OCI-LY3 (cell line): Measurements from ENCODE around the gene UMODL1.
A peak's percentile ranks its signal among the peaks of the same experiment; 100 is the strongest.

Experiments used
- H2AFZ ChIP-seq: fragments of 200-600, 300-600 bp; shearing (Covaris generic); 2 replicates; pipeline ENCODE4 v1.6.0; 2014; ENCODE audit warnings: antibody characterized with exemption, low read depth, low read length
- H3K27ac ChIP-seq: fragments of 200-600, 300-600 bp; sonication (generic); 2 replicates; pipeline ENCODE4 v1.5.1; 2014; ENCODE audit warnings: mild to moderate bottlenecking, low read length, moderate library complexity, mixed read lengths
- H3K27me3 ChIP-seq: fragments of 200-600, 300-600 bp; sonication (generic); 2 replicates; pipeline ENCODE4 v1.6.1; 2014; ENCODE audit warnings: low read depth, low read length, mixed read lengths
- H3K36me3 ChIP-seq: fragments of 200-600, 300-600 bp; sonication (generic); replicated peaks from 2 replicates; pipeline ENCODE3; 2014; ENCODE audit warnings: low read depth, low read length, mixed read lengths
- H3K4me1 ChIP-seq: fragments of 300-600, 200-600 bp; sonication (generic); 2 replicates; pipeline ENCODE4 v1.6.1; 2014; ENCODE audit warnings: low read length, mixed read lengths
- H3K4me2 ChIP-seq: fragments of 200-600, 300-600 bp; sonication (generic); 2 replicates; pipeline ENCODE4 v1.6.1; 2014; ENCODE audit warnings: low read length, mixed read lengths
- H3K4me3 ChIP-seq: fragments of 300-600, 200-600 bp; sonication (generic); 2 replicates; pipeline ENCODE4 v1.5.1; 2014; ENCODE audit warnings: antibody characterized with exemption, mild to moderate bottlenecking, low read length, moderate library complexity
- H3K79me2 ChIP-seq: fragments of 300-600, 200-600 bp; shearing (Covaris generic); 2 replicates; pipeline ENCODE4 v1.6.1; 2014; ENCODE audit warnings: mild to moderate bottlenecking, low read length, mixed read lengths
- H3K9ac ChIP-seq: fragments of 300-600, 200-600 bp; shearing (Covaris generic); 2 replicates; pipeline ENCODE4 v1.6.0; 2014; ENCODE audit warnings: mild to moderate bottlenecking, low read length, moderate library complexity
- H3K9me3 ChIP-seq: fragments of 200-600, 300-600 bp; shearing (Covaris generic); 2 replicates; pipeline ENCODE4 v1.6.1; 2014; ENCODE audit warnings: low read length, mixed read lengths; ENCODE audit not compliant: insufficient read depth
- H4K20me1 ChIP-seq: fragments of 200-600, 300-600 bp; sonication (generic); 2 replicates; pipeline ENCODE4 v1.6.1; 2016; ENCODE audit warnings: low read length, mixed read lengths; ENCODE audit not compliant: insufficient read depth
- EZH2phosphoT487 ChIP-seq: fragments of 200-600 bp; shearing (Covaris generic); IDR thresholded peaks from 2 replicates; pipeline ENCODE4 v1.6.1; 2018; ENCODE audit warnings: antibody characterized with exemption, mixed run types, low read depth
- TF ChIP-seq, protein P1 (sequence below): fragments of 200-600, 300-600 bp; sonication (generic); IDR thresholded peaks from 2 replicates; pipeline ENCODE4 v1.5.1; 2014; ENCODE audit warnings: antibody characterized with exemption, low read length, low read depth

UMODL1 gene

DNA sequence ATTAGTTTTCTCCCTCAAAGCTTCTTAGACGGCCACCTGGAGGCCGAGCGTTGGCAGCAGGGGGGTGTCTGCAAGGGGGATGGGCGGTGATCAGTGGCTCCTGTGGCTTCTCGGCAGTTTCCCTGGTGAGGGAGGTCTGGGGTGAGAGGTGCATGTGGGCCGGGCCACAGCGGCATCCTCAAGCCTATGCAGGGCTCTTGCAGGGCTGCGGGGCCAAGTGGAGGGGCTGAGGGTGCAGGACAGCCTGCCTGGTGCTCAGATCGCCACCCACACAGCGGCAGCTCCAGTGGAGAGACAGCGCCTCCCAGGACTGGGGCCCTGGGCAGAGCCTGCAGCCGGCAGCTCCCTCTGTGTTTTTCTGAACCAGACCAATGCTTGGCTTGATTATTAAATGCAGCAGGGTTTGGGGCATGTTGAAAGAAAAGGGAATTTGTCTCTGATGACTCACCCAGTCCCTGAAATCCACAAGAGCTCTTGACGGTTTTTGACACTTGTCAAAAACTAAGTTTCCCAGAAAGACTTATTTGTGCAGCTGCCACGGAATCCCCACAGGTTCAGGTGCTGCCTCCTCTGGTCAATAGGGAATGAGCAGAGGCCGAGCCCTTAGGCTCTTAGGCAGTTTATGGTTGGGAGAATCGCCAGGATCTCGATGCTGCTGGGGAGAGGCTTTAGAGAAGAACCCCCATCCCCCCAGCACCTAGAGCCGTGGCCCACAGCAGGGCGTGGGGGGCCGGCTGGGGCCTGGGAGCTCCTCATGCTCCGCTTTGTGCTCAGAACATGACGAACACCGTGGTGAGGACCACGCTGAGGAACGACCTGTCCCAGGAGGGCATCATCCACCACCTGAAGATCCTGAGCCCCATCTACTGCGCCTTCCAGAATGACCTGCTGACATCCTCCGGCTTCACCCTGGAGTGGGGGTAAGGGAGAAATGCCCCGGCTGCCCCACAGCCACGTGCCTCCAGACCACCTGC, 54.7 kb downstream of the UMODL1 start:
- H2AFZ ChIP-seq = no peak overlapping the region
- no peak overlapping the region for H3K4me2 ChIP-seq
- H3K36me3 ChIP-seq = no peaks in the 10 kb centered on the region
- peaks cover 7% of the 10 kb centered on the region for H3K27me3 ChIP-seq
- H3K4me3 ChIP-seq = no peak overlapping the region
- TF ChIP-seq, protein P1, sequence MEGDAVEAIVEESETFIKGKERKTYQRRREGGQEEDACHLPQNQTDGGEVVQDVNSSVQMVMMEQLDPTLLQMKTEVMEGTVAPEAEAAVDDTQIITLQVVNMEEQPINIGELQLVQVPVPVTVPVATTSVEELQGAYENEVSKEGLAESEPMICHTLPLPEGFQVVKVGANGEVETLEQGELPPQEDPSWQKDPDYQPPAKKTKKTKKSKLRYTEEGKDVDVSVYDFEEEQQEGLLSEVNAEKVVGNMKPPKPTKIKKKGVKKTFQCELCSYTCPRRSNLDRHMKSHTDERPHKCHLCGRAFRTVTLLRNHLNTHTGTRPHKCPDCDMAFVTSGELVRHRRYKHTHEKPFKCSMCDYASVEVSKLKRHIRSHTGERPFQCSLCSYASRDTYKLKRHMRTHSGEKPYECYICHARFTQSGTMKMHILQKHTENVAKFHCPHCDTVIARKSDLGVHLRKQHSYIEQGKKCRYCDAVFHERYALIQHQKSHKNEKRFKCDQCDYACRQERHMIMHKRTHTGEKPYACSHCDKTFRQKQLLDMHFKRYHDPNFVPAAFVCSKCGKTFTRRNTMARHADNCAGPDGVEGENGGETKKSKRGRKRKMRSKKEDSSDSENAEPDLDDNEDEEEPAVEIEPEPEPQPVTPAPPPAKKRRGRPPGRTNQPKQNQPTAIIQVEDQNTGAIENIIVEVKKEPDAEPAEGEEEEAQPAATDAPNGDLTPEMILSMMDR = 0 out of 2 replicates have a peak, but pooled peaks have one; percentile 4
- TF ChIP-seq EZH2phosphoT487 = no peak
- no peaks in the 10 kb centered on the region for H3K79me2 ChIP-seq
- H4K20me1 ChIP-seq = no peaks in the 10 kb centered on the region
- H3K9ac ChIP-seq = no peak overlapping the region
- H3K9me3 ChIP-seq = no peaks in the 10 kb centered on the region
- no peak overlapping the region for H3K27ac ChIP-seq
- H3K4me1 ChIP-seq = peaks cover under 1% of the 10 kb centered on the region; the same call in 1 of the 2 replicates

DNA sequence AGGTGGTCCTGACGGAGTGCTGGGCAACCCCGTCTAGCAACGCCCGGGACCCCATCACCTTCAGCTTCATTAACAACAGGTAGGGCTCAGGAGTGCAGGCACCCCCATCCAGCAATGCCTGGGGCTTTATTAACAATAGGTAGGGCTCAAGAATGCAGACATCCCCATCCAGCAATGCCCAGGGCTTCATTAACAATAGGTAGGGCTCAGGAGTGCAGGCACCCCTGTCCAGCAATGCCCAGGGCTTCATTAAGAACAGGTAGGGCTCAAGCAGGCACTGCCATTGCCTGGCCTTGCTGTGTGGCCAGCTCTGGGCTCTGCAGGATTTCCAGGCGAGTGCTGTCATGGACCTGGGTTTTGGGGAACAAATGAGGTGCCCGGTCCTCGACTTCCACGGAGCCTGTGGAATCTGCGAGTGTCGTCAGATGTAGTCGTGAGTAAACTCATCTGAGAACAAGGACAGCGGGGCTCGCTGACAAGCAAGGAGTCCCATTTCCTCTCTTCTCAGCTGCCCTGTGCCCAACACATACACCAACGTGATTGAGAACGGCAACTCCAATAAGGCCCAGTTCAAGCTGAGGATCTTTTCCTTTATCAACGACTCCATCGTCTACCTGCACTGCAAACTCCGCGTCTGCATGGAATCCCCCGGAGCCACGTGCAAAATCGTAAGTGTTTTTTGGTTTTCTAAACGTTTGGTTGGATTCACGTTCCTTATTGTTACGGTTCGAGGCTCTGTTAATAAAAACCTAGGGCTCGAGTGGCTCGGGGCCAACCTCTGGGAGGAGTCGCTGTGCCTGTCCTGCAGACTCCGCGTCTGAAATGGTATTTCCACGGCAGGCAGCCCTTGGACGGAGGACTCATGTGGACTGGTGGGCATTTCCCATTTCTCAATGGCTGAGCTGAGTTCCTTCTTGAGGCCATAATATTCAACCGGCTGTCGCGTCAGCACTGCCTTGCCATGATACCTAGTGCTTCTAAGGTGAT, 56.3 kb downstream of the UMODL1 start:
- H3K27me3 ChIP-seq = no peaks in the 10 kb centered on the region
- no peak overlapping the region for H2AFZ ChIP-seq
- H3K27ac ChIP-seq = no peak overlapping the region
- no peak overlapping the region for H3K4me3 ChIP-seq
- H3K4me1 ChIP-seq = no peaks in the 10 kb centered on the region
- no peaks in the 10 kb centered on the region for H3K36me3 ChIP-seq
- TF ChIP-seq, protein P1 = no peak
- no peak for TF ChIP-seq EZH2phosphoT487
- H3K9ac ChIP-seq = no peak overlapping the region
- no peaks in the 10 kb centered on the region for H3K9me3 ChIP-seq
- H3K4me2 ChIP-seq = no peak overlapping the region
- H3K79me2 ChIP-seq = no peaks in the 10 kb centered on the region
- no peaks in the 10 kb centered on the region for H4K20me1 ChIP-seq

DNA sequence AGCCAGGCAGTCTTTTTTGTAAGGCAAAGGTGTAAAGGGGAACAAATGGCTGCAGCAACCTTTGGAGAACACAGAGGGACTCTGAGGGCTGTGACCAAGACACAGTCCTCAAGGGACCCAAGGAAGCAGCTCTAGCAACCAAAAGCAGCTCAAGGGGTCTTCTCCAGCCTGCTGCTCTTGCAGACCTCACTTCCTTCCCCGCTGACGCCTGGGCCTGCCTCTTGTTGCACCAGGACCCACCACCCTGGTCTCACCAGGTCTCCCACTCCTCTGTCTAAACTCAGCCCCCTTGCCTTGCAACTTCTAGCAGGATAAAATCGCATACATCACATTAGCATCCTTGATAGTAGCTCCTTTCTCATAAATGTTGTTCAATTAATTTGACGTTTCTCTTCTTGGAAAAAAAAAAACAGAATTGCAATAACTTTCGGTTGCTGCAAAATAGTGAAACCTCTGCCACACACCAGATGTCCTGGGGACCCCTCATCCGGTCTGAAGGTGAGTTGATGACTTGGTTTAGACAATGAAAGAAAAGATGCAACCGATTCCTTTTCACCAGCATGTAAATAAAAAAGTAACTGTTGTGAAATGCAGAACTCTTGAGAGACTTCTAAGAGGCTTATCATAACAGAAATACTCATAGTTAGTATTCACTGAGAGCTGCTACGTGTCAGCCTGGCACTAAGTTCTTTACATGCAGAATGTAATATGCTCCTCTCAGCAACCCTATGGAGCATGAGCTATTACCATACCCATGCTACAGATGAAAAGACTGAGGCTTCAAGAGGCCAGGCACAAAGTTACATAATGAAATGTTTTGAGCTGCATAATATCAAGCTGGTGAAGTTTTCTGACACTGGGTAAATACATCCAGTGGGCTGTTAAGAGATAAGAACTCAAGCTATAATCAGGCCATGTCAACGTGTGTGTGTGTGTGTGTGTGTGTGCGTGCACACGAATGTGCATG, 58.5 kb downstream of the UMODL1 start:
- no peaks in the 10 kb centered on the region for H3K27me3 ChIP-seq
- H3K9ac ChIP-seq = no peak overlapping the region
- no peak overlapping the region for H2AFZ ChIP-seq
- H3K79me2 ChIP-seq = no peaks in the 10 kb centered on the region
- no peak overlapping the region for H3K27ac ChIP-seq
- TF ChIP-seq, protein P1 = no peak
- no peak for TF ChIP-seq EZH2phosphoT487
- no peaks in the 10 kb centered on the region for H3K9me3 ChIP-seq
- H3K4me1 ChIP-seq = no peaks in the 10 kb centered on the region
- no peaks in the 10 kb centered on the region for H3K36me3 ChIP-seq
- no peaks in the 10 kb centered on the region for H4K20me1 ChIP-seq
- no peak overlapping the region for H3K4me3 ChIP-seq
- H3K4me2 ChIP-seq = no peak overlapping the region
